Measurements from ENCODE around the gene PHC2. TPM values are rescaled to one million over a fixed set of nuclear protein-coding genes. Genes with fewer than 3 reads are reported as not detected.

The PHC2 gene
- total RNA-seq, 1 donor from 2014 or later: 65.0 TPM

DNA sequence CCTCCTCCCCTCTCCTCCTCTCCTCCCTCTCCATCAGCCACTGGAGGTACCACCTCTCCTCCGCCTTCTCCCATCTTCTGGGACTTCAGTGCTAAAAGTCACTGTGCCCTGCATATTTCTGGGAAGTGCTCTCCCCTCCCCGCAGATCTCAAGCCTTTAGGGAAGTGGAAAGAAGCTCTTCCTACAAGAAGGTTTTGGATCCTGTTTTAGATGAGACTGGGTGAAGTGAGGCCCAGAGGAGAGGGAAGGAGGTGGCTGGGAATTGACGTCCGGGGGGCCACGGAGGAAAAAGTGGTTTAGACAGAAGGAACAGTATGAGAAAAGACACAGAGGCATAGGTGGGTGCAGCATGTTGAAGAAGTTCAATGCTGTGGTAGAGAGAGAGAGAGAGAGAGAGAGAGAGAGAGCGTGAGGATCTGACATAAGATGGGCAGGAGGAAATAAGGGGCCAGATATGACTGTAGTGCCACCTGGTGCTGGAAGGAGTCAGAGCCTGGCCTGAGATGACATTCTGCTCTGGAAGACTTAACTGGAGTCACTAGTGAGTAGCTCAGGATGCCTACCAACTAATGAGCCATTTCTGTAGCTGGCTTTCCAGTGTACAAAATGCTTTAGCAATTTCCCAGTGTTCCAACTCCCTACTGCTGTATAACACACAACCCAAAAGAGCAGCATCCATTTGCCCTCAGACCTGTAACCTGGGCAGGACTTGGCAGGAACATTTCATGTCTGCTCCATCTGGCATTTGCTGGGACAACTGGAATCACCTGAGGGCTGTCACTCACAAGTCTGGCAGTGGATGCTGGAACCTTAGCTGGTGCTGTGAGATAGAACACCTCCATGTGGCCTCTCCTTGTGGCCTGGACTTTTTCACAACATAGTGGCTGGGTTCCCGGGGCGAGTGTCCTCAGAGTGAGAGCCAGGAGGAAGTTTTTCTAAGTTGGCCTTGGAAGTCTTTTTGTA is 24.9 kb upstream of the PHC2 start:
- Histone ChIP-seq H3K4me3 (no peak overlapping the region), H3K27me3 (no peaks in the 10 kb centered on the region), H4K20me1 (ENCODE audit: low read depth) (no peaks in the 10 kb centered on the region), H3K27ac (no peak overlapping the region), H3F3A (ENCODE audit: low read depth) (no peaks in the 10 kb centered on the region), H2AFZ (replicated peaks) (peak overlapping the region; percentile 59), H3K4me1 (no peaks in the 10 kb centered on the region), H3K36me3 (no peaks in the 10 kb centered on the region), H3K4me2 (no peak overlapping the region), H3K9ac (no peak overlapping the region), H3K79me2 (ENCODE audit: low read depth) (no peaks in the 10 kb centered on the region), H3K9me3 (ENCODE audit: low read depth) (no peaks in the 10 kb centered on the region)
- Mint-ChIP-seq H3K9me3 (peaks cover 2% of the 10 kb centered on the region), H3K36me3 (no peaks in the 10 kb centered on the region), H3K4me1 (peaks cover 27% of the 10 kb centered on the region), H3K27me3 (ENCODE audit: insufficient read depth, low read depth) (peaks cover 12% of the 10 kb centered on the region), H3K4me3 (no peak overlapping the region), H3K27ac (no peak overlapping the region)
- peak; percentile 66 for DNase-seq (ENCODE audit: low spot score)
- TF ChIP-seq EZH2 (IDR thresholded peaks at IDR 0.05) (no peak), EZH2phosphoT487 (IDR thresholded peaks at IDR 0.05) (no peak)
- TF ChIP-seq, protein P1, sequence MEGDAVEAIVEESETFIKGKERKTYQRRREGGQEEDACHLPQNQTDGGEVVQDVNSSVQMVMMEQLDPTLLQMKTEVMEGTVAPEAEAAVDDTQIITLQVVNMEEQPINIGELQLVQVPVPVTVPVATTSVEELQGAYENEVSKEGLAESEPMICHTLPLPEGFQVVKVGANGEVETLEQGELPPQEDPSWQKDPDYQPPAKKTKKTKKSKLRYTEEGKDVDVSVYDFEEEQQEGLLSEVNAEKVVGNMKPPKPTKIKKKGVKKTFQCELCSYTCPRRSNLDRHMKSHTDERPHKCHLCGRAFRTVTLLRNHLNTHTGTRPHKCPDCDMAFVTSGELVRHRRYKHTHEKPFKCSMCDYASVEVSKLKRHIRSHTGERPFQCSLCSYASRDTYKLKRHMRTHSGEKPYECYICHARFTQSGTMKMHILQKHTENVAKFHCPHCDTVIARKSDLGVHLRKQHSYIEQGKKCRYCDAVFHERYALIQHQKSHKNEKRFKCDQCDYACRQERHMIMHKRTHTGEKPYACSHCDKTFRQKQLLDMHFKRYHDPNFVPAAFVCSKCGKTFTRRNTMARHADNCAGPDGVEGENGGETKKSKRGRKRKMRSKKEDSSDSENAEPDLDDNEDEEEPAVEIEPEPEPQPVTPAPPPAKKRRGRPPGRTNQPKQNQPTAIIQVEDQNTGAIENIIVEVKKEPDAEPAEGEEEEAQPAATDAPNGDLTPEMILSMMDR (IDR thresholded peaks at IDR 0.05): peak; percentile 68

DNA sequence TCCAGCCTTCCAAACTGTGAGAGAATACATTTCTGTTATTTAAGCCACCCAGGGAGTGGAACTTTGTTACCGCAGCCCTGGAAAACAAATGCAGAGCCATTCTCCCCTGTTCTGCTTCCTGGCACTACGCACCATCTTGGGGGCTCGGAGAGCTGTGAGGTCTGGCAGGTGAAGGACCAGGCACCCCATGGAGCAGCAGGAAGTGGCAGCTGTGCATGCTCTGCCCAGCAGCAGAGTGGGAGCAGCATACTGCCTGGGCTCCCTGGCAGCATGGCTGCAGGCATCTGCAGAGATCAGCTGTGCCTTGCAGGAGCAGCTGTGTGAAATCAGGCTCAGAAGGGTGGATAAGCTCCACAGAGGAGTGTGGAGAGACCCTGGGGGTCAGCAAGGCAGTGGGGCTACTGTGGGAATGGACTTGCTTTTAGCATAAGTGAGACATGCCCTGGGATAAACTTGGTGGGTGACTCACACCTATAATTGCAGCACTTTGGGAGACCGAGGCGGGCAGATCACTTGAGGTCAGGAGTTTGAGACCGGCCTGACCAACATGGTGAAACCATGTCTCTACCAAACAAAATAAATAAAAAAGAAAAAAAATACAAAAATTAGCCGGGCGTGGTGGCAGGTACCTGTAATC is 23.9 kb upstream of the PHC2 start:
- Histone ChIP-seq H3F3A (ENCODE audit: low read depth) (no peaks in the 10 kb centered on the region), H3K27me3 (no peaks in the 10 kb centered on the region), H3K79me2 (ENCODE audit: low read depth) (no peaks in the 10 kb centered on the region), H3K27ac (no peak overlapping the region), H3K4me1 (no peaks in the 10 kb centered on the region), H4K20me1 (ENCODE audit: low read depth) (no peaks in the 10 kb centered on the region), H3K9ac (no peak overlapping the region), H3K9me3 (ENCODE audit: low read depth) (no peaks in the 10 kb centered on the region), H3K36me3 (no peaks in the 10 kb centered on the region), H3K4me2 (no peak overlapping the region), H2AFZ (replicated peaks) (no peak overlapping the region), H3K4me3 (no peak overlapping the region)
- Mint-ChIP-seq H3K4me1 (peaks cover 27% of the 10 kb centered on the region), H3K27ac (no peak overlapping the region), H3K4me3 (peak overlapping the region; percentile 24), H3K27me3 (ENCODE audit: insufficient read depth, low read depth) (peaks cover 9% of the 10 kb centered on the region), H3K9me3 (peaks cover 5% of the 10 kb centered on the region), H3K36me3 (no peaks in the 10 kb centered on the region)
- no peak for DNase-seq (ENCODE audit: low spot score)
- TF ChIP-seq, protein P1 (IDR thresholded peaks at IDR 0.05): no peak
- TF ChIP-seq EZH2phosphoT487 (IDR thresholded peaks at IDR 0.05) (no peak), EZH2 (IDR thresholded peaks at IDR 0.05) (no peak)

DNA sequence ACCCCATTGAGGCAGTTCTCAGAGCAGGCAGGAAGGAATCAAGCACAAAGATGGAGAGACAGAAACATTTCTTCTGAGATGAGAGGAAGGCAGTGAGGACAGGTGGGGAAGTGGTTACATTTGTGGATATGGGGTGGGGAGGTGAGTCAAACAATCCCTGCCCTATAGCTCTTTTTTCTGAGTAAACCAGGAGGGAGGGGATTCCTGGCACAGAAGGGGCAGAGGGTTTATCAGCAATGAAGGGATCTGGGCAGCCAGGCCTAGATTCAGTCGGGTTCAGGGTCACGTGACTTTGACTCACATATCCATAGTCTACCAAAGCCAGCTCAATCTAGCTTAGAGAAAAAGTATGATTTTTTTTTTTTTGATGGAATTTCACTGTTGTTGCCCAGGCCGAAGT is 15.7 kb upstream of the PHC2 start:
- H3K27ac Mint-ChIP-seq: no peak overlapping the region
- Histone ChIP-seq H3K27ac (no peak overlapping the region), H4K20me1 (ENCODE audit: low read depth) (no peaks in the 10 kb centered on the region), H3K36me3 (no peaks in the 10 kb centered on the region), H3K9me3 (ENCODE audit: low read depth) (no peaks in the 10 kb centered on the region), H3K9ac (no peak overlapping the region), H3K4me1 (peaks cover 7% of the 10 kb centered on the region), H3K4me3 (no peak overlapping the region), H2AFZ (replicated peaks) (no peak overlapping the region), H3K27me3 (no peaks in the 10 kb centered on the region), H3K79me2 (ENCODE audit: low read depth) (no peaks in the 10 kb centered on the region), H3K4me2 (no peak overlapping the region), H3F3A (ENCODE audit: low read depth) (no peaks in the 10 kb centered on the region)
- peaks cover 13% of the 10 kb centered on the region for H3K9me3 Mint-ChIP-seq
- H3K36me3 Mint-ChIP-seq: no peaks in the 10 kb centered on the region
- no peak for TF ChIP-seq EZH2 (IDR thresholded peaks at IDR 0.05)
- TF ChIP-seq, protein P1 (IDR thresholded peaks at IDR 0.05): no peak
- no peak for TF ChIP-seq EZH2phosphoT487 (IDR thresholded peaks at IDR 0.05)
- DNase-seq (ENCODE audit: low spot score): no peak
- H3K4me1 Mint-ChIP-seq: peaks cover 14% of the 10 kb centered on the region
- H3K4me3 Mint-ChIP-seq: no peak overlapping the region
- H3K27me3 Mint-ChIP-seq (ENCODE audit: insufficient read depth, low read depth): peaks cover 10% of the 10 kb centered on the region
